HG03095 (cell line): ENCODE data around the gene PKD2.
"Not testable (repeated sequence)": the region's sequence is repeated elsewhere in the genome, so short reads cannot be mapped to it uniquely, and the experiment has no call there.

ENCODE experiments used
- ATAC-seq: cut with Tn5 transposase; IDR thresholded peaks from one replicate; pipeline ENCODE4 v1.9.1; 2021; ENCODE audit warnings: moderate library complexity; ENCODE audit not compliant: unreplicated experiment

Gene PKD2

DNA sequence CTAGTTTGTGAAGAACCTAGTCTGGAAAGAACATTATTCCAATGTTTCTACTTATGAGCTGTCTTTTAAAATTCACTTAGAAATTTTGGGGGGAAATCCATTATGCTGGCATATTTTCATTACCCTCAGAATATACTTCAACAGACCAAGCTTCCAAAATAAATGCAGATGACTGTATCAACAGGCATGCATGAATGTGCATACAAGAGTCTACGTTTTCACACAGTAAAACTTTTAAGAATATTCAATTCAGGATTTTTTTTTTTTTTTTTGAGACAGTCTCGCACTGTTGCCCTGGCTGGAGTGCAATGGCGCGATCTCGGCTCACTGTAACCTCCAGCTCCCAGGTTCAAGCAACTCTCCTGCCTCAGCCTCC is 101.3 kb downstream of the PKD2 start:
- no peak for ATAC-seq

GRCh38 chr4:88109123-88109881 is 101.9 kb downstream of the PKD2 start:
- no peak for ATAC-seq

DNA sequence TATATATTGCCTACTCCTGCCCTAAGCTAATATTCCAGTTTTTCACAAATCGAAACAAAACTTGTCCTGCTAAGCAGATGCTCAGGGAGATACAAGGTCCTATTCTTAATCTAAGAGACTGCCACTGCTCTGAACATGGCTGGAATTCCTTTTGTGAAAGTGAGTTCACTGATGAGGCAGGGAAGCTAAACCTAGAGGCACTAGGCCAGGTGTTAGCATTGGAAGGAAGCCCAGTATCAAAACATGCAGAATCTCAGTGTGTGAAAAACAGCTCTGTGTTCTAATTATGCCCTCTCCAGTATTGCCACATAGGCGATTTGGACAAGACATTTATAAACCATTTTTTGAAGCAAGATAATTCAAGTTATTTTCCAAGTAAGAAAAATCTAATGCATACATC is 103.4 kb downstream of the PKD2 start:
- ATAC-seq, result no peak

- no peak for ATAC-seq
These were observed 105.4 kb downstream of the PKD2 start for GRCh38 chr4:88112856-88113255.

DNA sequence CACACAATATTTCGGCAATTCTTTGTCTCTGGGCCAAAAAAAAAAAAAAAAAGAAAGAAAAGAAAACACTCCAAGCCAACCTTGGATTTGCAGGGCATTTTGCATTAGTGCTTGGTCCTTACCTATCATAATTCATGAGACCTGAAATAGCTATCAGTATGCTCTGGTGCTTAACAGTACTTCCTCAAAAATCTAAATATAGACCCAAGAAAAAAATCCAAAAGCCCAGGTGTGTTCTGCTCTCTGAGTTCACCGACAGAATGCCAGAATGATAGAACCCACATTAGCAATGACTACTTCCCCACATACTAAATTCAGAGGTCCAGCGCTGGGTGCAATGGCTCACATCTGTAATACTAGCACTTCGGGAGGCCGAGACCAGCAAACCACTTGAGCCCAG is 108.2 kb downstream of the PKD2 start:
- ATAC-seq, result no peak

- ATAC-seq, result no peak
These were observed 112.5 kb downstream of the PKD2 start for GRCh38 chr4:88119943-88120342.

- not testable (repeated sequence) for ATAC-seq
These were observed 114.8 kb downstream of the PKD2 start for GRCh38 chr4:88122260-88122659.
